BLaER1 treated with 17β-estradiol and CSF1 and Interleukin-3, amounts not matched to agents 10 nM and 100 nM (cell line): ENCODE measurements around the gene TTC4.

Experiments used
- H3K27ac ChIP-seq, 11 experiments: shearing (Covaris generic); formaldehyde crosslinking; 2 replicates each; pipeline ENCODE4 v1.8.1; 2022
- H3K27me3 ChIP-seq, 11 experiments: shearing (Covaris generic); formaldehyde crosslinking; 2 replicates each; pipeline ENCODE4 v1.8.1; 2022
- H3K36me3 ChIP-seq, 11 experiments: shearing (Covaris generic); formaldehyde crosslinking; 2 replicates each; pipeline ENCODE4 v1.8.1; 2022
- H3K4me1 ChIP-seq, 10 experiments: shearing (Covaris generic); formaldehyde crosslinking; 2 replicates each; pipeline ENCODE4 v1.8.1; 2022
- H3K4me2 ChIP-seq, 11 experiments: shearing (Covaris generic); formaldehyde crosslinking; 2 replicates each; pipeline ENCODE4 v1.8.1; 2022
- H3K4me3 ChIP-seq, 10 experiments: shearing (Covaris generic); formaldehyde crosslinking; 2 replicates each; pipeline ENCODE4 v1.8.1; 2022
- H3K9ac ChIP-seq, 11 experiments: shearing (Covaris generic); formaldehyde crosslinking; 2 replicates each; pipeline ENCODE4 v1.8.1; 2022
- H3K9me3 ChIP-seq, 11 experiments: shearing (Covaris generic); formaldehyde crosslinking; replicated peaks in 1 of 11; 2 replicates each; pipeline ENCODE4 v1.8.1; 2022
- H4K20me1 ChIP-seq, 11 experiments: shearing (Covaris generic); formaldehyde crosslinking; 2 replicates each; pipeline ENCODE4 v1.8.1; 2022
- Cebpa-rat ChIP-seq, 11 experiments: shearing (Covaris generic); IDR thresholded peaks; 2 replicates each; pipeline ENCODE4 v1.8.1; 2022

TTC4 gene, protein sequence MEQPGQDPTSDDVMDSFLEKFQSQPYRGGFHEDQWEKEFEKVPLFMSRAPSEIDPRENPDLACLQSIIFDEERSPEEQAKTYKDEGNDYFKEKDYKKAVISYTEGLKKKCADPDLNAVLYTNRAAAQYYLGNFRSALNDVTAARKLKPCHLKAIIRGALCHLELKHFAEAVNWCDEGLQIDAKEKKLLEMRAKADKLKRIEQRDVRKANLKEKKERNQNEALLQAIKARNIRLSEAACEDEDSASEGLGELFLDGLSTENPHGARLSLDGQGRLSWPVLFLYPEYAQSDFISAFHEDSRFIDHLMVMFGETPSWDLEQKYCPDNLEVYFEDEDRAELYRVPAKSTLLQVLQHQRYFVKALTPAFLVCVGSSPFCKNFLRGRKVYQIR

DNA sequence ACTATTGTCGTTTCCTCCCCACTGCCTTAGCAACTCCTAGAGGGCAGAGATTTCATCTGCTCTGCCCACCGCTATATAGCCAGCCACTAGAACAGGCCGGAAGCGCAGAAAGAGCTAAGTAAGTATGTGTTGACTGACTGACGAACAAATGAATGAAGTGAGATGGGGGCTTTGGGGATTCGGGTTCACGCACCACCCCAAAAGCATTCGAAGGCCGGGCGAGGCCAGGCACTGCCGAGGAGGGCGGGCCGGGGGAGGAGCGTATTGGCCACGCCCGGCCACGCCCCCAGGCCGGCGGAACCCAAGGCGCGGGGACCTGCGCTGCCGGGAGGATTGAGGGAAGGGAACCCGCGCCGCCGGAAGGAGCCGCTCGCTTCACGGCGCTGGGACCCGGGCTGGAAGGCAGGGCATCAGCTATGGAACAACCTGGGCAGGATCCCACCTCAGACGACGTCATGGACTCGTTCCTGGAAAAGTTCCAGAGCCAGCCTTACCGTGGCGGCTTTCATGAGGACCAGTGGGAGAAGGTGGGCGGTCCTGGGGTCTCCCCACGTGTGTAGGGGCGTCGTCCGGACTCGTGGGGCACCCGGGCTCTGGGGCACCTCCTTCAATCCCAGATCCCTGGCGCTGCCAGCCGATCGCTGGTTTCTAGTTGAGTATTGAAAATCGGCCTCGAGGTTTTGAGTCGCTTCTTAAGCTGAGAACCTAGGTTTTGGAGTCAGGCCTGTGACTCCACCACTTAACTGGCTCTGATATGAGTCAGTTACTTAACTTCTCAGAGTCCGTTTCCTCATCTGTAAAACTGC lies at the start of gene TTC4:
Gene TTC4, plus strand, starts transcription at position 369 of the 806 bp plus-strand sequence. Its CDS starts 48 bp downstream, at position 417.
- no peaks in the 10 kb centered on the region for H3K27me3 ChIP-seq
- peaks cover 27 to 40% (median 34%) of the 10 kb centered on the region in 11 experiments; a peak in 21 of 22 replicates for H3K36me3 ChIP-seq
- no peak for TF ChIP-seq Cebpa-rat (IDR thresholded peaks at IDR 0.05)
- H3K9me3 ChIP-seq = no peaks in the 10 kb centered on the region
- peaks cover 0 to 6% (median 0%) of the 10 kb centered on the region in 11 experiments; a peak in 1 of 22 replicates for H4K20me1 ChIP-seq
- H3K4me3 ChIP-seq = peak within 1 kb of the TSS; percentile 69 to 97 (median 89)
- H3K27ac ChIP-seq = peak within 1 kb of the TSS; percentile 51 to 91 (median 86); a peak in 21 of 22 replicates
- peak within 1 kb of the TSS; percentile 81 to 94 (median 91) for H3K9ac ChIP-seq
- H3K4me1 ChIP-seq = peaks cover 15 to 22% (median 18%) of the 10 kb centered on the region in 10 experiments
- H3K4me2 ChIP-seq = peak within 1 kb of the TSS; percentile 73 to 91 (median 84)

DNA sequence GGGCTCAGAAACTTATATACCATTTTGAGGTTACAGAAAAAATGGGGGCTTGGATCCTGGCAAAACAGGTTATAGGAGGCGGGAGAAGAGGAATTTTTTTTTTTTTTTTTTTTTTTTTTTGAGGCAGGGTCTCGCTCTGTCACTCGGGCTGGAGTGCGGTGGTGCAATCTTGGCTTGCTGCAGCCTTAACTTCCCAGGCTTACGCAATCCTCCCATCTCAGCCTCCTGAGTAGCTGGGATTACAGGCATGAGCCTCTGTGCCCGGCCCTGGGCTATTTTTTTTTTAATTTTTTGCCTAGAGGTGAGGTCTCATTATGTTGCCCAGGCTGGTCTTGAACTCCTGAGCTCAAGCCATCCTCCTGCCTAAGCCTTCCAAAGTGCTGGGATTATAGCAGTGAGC lies 49.3 kb upstream of the TTC4 start:
- H3K27me3 ChIP-seq = no peaks in the 10 kb centered on the region
- H3K4me3 ChIP-seq = no peak overlapping the region
- H3K4me1 ChIP-seq = no peaks in the 10 kb centered on the region
- H4K20me1 ChIP-seq = no peaks in the 10 kb centered on the region
- H3K4me2 ChIP-seq = no peak overlapping the region
- peak in 2 of 11 experiments; percentile 29 to 68; a peak in 3 of 22 replicates for TF ChIP-seq Cebpa-rat (IDR thresholded peaks at IDR 0.05)
- no peak overlapping the region for H3K9ac ChIP-seq
- H3K27ac ChIP-seq = no peak overlapping the region
- no peaks in the 10 kb centered on the region for H3K36me3 ChIP-seq
- H3K9me3 ChIP-seq = no peaks in the 10 kb centered on the region; a peak in 1 of 22 replicates

GRCh38 chr1:54667797-54668196 lies 47.9 kb upstream of the TTC4 start:
- no peak overlapping the region for H3K9ac ChIP-seq
- no peak overlapping the region for H3K4me3 ChIP-seq
- H3K27ac ChIP-seq = no peak overlapping the region
- no peaks in the 10 kb centered on the region for H4K20me1 ChIP-seq
- TF ChIP-seq Cebpa-rat (IDR thresholded peaks at IDR 0.05) = no peak
- no peaks in the 10 kb centered on the region; a peak in 1 of 22 replicates for H3K9me3 ChIP-seq
- no peaks in the 10 kb centered on the region for H3K27me3 ChIP-seq
- no peaks in the 10 kb centered on the region for H3K36me3 ChIP-seq
- no peak overlapping the region for H3K4me2 ChIP-seq
- no peaks in the 10 kb centered on the region for H3K4me1 ChIP-seq

- Histone ChIP-seq H3K9ac (no peak overlapping the region), H4K20me1 (no peaks in the 10 kb centered on the region), H3K4me2 (no peak overlapping the region), H3K27ac (no peak overlapping the region), H3K36me3 (no peaks in the 10 kb centered on the region; a peak in 1 of 22 replicates), H3K4me1 (no peaks in the 10 kb centered on the region), H3K4me3 (no peak overlapping the region), H3K9me3 (peaks cover 3 to 6% (median 4%) of the 10 kb centered on the region in 11 experiments; a peak in 17 of 22 replicates), H3K27me3 (no peaks in the 10 kb centered on the region)
- no peak for TF ChIP-seq Cebpa-rat (IDR thresholded peaks at IDR 0.05)
Observed at GRCh38 chr1:54668567-54668966, 47.1 kb upstream of the TTC4 start.

DNA sequence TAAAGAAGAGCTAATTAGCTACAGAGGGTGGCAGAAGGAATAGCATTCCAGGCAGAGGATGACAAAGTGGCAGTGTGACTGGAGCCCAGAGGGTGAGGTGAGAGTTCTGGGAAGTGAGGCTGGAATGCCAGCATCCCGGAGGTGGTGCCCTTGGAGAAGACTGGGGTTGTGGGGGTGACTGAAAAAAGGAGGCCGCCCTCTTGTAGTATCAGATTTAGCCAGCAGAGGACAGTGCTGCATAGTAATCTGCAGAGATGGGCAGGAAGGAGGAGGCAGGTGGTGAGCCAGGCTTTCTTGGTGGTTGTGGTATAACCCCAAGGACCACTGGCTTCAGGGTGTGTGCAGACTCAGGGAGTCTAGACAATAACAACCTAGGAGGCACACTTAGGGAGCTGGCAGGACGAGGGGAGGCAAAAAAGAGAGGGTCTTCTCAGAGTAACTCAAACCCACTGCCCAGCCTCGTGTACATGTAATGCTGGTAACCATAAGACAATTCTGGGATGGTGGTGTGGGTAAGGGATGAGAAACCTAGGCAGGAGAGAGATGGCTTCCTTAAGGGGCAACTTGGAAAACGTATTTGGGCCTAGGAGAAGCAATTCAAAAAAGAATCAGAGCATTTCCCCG lies 43.6 kb upstream of the TTC4 start:
- Histone ChIP-seq H3K9me3 (peaks cover 10 to 17% (median 12%) of the 10 kb centered on the region in 11 experiments; a peak in 18 of 22 replicates), H3K4me2 (no peak overlapping the region), H3K4me1 (no peaks in the 10 kb centered on the region)

DNA sequence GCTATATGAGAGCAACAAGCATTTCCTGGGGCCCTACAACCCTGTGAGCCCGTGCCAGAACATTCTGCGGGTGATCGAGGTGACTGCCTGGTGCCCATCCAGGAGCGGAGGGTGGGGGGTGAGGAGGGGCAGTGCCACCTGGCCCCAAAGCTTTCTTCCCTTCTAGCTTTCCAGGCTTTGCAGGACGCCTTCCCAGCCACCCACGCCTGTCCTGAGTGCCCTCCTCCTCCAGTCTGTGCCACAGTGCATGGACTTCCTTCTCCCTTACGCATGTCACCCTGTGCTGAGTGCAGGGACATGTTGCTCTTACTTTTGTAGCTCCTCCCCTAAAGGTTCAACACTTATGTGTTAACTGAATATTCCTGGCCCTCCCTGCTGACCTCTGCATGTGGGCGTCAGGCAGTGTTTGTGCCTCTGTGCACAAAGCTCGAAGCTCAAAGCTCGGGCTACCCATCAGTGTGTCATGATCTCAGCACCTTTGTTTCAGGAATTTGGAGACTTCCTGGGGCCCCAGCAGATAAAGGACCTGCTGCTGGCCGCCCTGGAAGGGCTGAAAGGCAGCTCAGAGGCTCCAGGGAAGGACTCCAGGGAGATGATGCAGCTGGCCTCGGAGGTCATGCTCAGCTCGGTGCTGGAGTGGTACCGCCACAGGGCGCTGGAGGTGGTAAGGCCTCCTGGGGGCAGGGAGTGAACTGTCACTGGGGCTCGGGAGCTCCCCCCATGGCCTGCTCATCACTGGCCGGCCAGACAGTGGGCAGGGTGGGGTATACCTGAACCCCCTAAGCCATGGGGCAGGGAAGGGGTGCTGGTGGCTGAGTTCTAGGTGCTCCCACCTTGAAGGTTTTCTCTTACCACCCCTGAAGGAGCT lies 36.7 kb upstream of the TTC4 start:
- no peak overlapping the region; a peak in 1 of 22 replicates for H3K4me2 ChIP-seq
- H4K20me1 ChIP-seq = no peaks in the 10 kb centered on the region
- no peaks in the 10 kb centered on the region for H3K27me3 ChIP-seq
- no peak for TF ChIP-seq Cebpa-rat (IDR thresholded peaks at IDR 0.05)
- no peak overlapping the region for H3K9ac ChIP-seq
- peaks cover 2 to 7% (median 4%) of the 10 kb centered on the region in 11 experiments; a peak in 17 of 22 replicates for H3K9me3 ChIP-seq
- no peak overlapping the region for H3K27ac ChIP-seq
- H3K4me1 ChIP-seq = peaks cover 0 to 7% (median 0%) of the 10 kb centered on the region in 10 experiments; a peak in 2 of 20 replicates
- no peak overlapping the region for H3K4me3 ChIP-seq
- no peaks in the 10 kb centered on the region; a peak in 2 of 22 replicates for H3K36me3 ChIP-seq

More for the DNA sequence above, 43.6 kb upstream of the TTC4 start:
- TF ChIP-seq Cebpa-rat (IDR thresholded peaks at IDR 0.05) = no peak
- no peak overlapping the region for H3K9ac ChIP-seq
- H3K27ac ChIP-seq = no peak overlapping the region
- H3K4me3 ChIP-seq = no peak overlapping the region
- no peaks in the 10 kb centered on the region; a peak in 2 of 22 replicates for H3K36me3 ChIP-seq
- no peaks in the 10 kb centered on the region for H4K20me1 ChIP-seq
- no peaks in the 10 kb centered on the region for H3K27me3 ChIP-seq

DNA sequence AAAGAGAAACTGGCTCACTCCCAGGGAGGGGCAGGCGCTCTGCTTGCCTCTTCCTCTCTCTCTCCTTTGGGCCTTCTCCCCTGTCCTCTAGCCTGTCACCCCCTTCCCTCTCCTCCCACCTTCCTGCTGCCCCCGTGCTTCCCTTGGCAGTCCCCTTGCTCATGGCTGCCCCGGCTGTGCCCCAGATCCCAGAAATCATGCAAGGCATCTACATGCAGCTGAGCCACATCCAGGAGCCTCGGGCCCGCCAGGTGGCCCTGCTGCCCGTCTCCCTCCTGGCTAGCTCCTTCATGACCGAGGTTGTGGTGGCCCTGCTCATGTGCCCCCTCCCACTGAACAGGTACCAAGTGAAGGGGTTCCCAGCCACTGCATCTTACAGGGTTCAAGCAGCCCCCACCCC lies 36.0 kb upstream of the TTC4 start:
- Histone ChIP-seq H3K4me2 (no peak overlapping the region), H3K9me3 (peaks cover 0 to under 1% (median 0%) of the 10 kb centered on the region in 11 experiments; a peak in 1 of 22 replicates), H3K4me3 (no peak overlapping the region), H3K36me3 (no peaks in the 10 kb centered on the region; a peak in 2 of 22 replicates), H3K27ac (no peak overlapping the region), H3K27me3 (no peaks in the 10 kb centered on the region), H3K9ac (no peak overlapping the region), H3K4me1 (peaks cover 0 to 7% (median 0%) of the 10 kb centered on the region in 10 experiments; a peak in 2 of 20 replicates), H4K20me1 (no peaks in the 10 kb centered on the region)
- TF ChIP-seq Cebpa-rat (IDR thresholded peaks at IDR 0.05) = no peak

GRCh38 chr1:54680387-54680786 lies 35.3 kb upstream of the TTC4 start:
- Histone ChIP-seq H3K9me3 (no peaks in the 10 kb centered on the region; a peak in 1 of 22 replicates), H3K4me1 (peaks cover 0 to 7% (median 0%) of the 10 kb centered on the region in 10 experiments; a peak in 2 of 20 replicates), H3K9ac (no peak overlapping the region), H3K4me3 (no peak overlapping the region), H3K36me3 (no peaks in the 10 kb centered on the region), H3K4me2 (no peak overlapping the region), H3K27ac (no peak overlapping the region), H4K20me1 (no peaks in the 10 kb centered on the region), H3K27me3 (no peaks in the 10 kb centered on the region)
- no peak for TF ChIP-seq Cebpa-rat (IDR thresholded peaks at IDR 0.05)
